K562 (cell line): ENCODE results near the gene ACTL8.

Experiments
- ARID2 ChIP-seq: fragments of 450-650 bp; IDR thresholded peaks from 2 replicates; pipeline ENCODE4 v1.6.1; 2017; ENCODE audit warnings: antibody characterized with exemption, mild to moderate bottlenecking
- CTCF ChIP-seq, 3 experiments: IDR thresholded peaks in 2 of 3; conservative IDR thresholded peaks in 1 of 3; 2 replicates each; pipeline ENCODE4 v1.5.1; 2011 to 2012; ENCODE audit warnings: low read length in 3 of 3, mild to moderate bottlenecking in 3 of 3, control low read depth in 2 of 3, improper control_type of control experiment in 1 of 3, inconsistent platforms in 1 of 3, low read depth in 1 of 3, mixed read lengths in 1 of 3, moderate library complexity in 1 of 3; ENCODE audit not compliant: insufficient read depth in 2 of 3
- EZH2 ChIP-seq: IDR thresholded peaks from 2 replicates; pipeline ENCODE4 v1.6.1; 2012; ENCODE audit warnings: low read depth, mild to moderate bottlenecking, inconsistent platforms, low read length, borderline replicate concordance
- FOXP4 ChIP-seq: sonication (generic); formaldehyde crosslinking; IDR thresholded peaks from 2 replicates; pipeline ENCODE4 v1.8.0; 2022; ENCODE audit warnings: mild to moderate bottlenecking, missing genetic modification reagents, borderline replicate concordance
- KAT7 ChIP-seq: sonication (generic); formaldehyde crosslinking; IDR thresholded peaks from 2 replicates; pipeline ENCODE4 v1.8.0; 2022; ENCODE audit warnings: missing genetic modification reagents, mild to moderate bottlenecking, borderline replicate concordance
- POLR2A ChIP-seq: fragments of 450-650 bp; conservative IDR thresholded peaks from 2 replicates; pipeline ENCODE4 v1.6.1; 2016
- SNRNP70 ChIP-seq: fragments of 200-400 bp; formaldehyde crosslinking; optimal IDR thresholded peaks from 2 replicates; pipeline ENCODE3; 2017; ENCODE audit warnings: low read depth, low read length
- ZBTB7A ChIP-seq: IDR thresholded peaks from 2 replicates; pipeline ENCODE4 v1.6.1; 2011; ENCODE audit warnings: low read depth, mild to moderate bottlenecking, low read length, moderate library complexity, borderline replicate concordance; ENCODE audit not compliant: control insufficient read depth
- ZNF780A ChIP-seq: fragments of 250-450 bp; sonication (Bioruptor Pico); IDR thresholded peaks from 2 replicates; pipeline ENCODE4 v1.5.0; 2021; ENCODE audit warnings: mild to moderate bottlenecking
- ZZZ3 ChIP-seq: fragments of 450-650 bp; IDR thresholded peaks from 2 replicates; pipeline ENCODE4 v1.6.1; 2016; ENCODE audit warnings: antibody characterized with exemption, mild to moderate bottlenecking, moderate library complexity
- TF ChIP-seq, protein P1 (sequence below): sonication (generic); formaldehyde crosslinking; IDR thresholded peaks from 2 replicates; pipeline ENCODE4 v1.9.0; 2022; ENCODE audit warnings: mild to moderate bottlenecking, missing genetic modification reagents

DNA sequence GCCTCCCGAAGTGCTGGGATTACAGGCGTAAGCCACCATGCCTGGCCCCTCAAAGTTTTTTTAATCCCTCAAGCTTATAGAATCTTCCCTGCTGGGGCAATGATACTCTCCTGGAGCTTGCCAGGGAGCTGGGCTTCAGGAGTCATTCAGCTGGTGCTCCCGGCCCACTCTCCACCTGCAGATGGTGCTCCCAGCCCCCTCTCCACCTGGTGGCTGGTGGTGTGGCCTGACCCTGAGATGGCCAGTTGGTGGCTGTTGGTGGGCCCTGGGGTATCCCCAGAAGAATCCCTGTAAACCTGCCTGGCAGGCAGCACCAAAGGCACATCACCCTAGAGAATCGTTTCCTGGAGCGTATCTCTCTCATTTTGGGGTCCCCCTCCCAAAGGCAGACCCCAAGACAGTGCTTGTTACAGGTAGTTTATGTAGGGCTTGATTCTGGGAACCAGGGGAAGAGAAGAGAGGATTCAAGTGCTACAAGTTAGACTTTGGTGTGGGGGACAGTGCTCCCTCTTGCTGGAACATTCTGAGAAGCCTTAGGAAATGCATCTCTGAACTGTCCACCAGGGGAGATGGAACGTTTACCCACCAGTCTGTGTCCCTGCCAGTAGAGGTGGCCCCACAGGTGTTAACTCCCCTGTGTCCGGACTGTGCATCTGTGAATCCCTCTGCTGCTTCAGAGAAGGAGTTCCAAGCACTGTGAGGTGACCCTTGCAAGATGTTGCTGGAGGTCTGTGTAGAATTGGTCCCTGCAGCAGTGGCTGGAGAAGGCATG is 29.1 kb upstream of the ACTL8 start:
- TF ChIP-seq EZH2 (no peak), KAT7 (CRISPR knock-in tag) (no peak), ARID2 (no peak), ZNF780A (no peak), SNRNP70 (no peak), ZZZ3 (no peak), FOXP4 (CRISPR knock-in tag) (no peak), ZBTB7A (no peak), CTCF (IDR thresholded peaks at IDR 0.05 in 2 of 3, conservative IDR thresholded peaks at IDR 0.05 in 1 of 3; ENCODE audit: insufficient read depth in 2 of 3, low read depth in 1 of 3, low read length in 3 of 3) (no peak), POLR2A (no peak)
- TF ChIP-seq, protein P1, sequence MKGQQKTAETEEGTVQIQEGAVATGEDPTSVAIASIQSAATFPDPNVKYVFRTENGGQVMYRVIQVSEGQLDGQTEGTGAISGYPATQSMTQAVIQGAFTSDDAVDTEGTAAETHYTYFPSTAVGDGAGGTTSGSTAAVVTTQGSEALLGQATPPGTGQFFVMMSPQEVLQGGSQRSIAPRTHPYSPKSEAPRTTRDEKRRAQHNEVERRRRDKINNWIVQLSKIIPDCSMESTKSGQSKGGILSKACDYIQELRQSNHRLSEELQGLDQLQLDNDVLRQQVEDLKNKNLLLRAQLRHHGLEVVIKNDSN (CRISPR knock-in tag): no peak
